ENCODE measurements around the gene PDE6A.

Gene PDE6A

GRCh38 chr5:149941795-149942194 lies 2.8 kb downstream of the PDE6A start:
- no peak overlapping the region for H3K4me3 ChIP-seq (ENCODE audit: low read depth, low read length)
- no peak for DNase-seq (ENCODE audit: low read depth)
- TF ChIP-seq CTCF (IDR thresholded peaks at IDR 0.05; ENCODE audit: low read depth, low read length, missing control alignments), result no peak

DNA sequence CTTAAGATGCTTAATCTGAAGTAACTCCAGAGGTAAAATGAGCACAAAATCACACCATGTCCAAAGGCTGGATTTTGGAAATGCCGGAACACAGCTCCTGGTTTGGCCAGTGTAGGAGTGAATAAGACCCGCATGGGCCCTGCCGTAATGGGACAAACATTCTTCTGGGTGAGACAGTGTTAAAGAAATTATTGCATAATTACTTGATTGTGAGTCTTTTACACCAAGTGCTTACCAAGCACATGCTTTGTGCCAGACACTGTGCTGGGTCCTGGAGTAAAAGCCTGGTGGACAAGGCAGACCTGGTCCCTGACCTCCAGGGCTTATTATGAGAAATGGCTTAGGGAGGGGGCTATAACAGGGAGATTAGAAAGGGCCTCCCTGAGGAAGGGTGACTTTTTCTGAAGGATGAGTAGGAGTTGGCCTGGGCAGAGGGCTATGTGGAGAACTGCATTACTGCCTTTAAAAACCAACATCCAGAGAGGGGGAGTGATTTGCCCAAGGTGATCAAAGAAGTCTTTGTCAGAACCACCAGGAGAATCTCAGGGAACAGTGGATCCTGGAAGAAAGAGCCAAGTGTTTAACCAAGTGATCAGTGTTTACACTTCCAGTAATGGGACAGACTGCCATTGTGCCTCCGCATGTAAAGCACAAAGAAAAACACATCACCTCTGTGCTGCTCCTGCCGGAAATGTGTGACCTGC lies 3.5 kb downstream of the PDE6A start:
- TF ChIP-seq CTCF (IDR thresholded peaks at IDR 0.05; ENCODE audit: low read depth, low read length, missing control alignments), result no peak
- no peak for DNase-seq (ENCODE audit: low read depth)
- no peak overlapping the region for H3K4me3 ChIP-seq (ENCODE audit: low read depth, low read length)

DNA sequence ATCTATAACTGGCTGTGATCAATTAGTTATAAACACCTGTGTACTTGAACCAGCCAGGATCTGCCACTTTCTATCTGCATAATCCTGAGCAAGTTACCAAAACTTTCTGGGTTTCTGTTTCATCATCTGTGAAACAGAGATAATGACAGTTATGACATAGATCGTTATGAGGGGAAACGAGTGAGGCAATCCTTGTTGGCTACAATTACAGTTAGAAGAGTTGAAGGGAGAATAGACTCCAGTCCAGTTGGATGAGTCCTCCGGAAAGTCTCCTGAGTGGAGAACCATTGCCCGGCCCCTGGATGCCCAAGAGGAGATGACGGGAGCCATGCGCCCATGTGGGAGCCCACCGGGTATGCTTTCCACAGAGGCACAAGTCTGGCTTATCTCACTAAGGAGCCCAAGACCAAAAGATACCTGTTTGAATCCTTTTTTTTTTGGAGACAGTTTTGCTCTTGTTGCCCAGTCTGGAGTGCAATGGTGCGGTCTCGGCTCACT lies 4.5 kb downstream of the PDE6A start:
- no peak for TF ChIP-seq CTCF (IDR thresholded peaks at IDR 0.05; ENCODE audit: low read depth, low read length, missing control alignments)
- H3K4me3 ChIP-seq (ENCODE audit: low read depth, low read length), result no peak overlapping the region
- DNase-seq (ENCODE audit: low read depth), result no peak

GRCh38 chr5:149939546-149939945 lies 5.0 kb downstream of the PDE6A start:
- TF ChIP-seq CTCF (IDR thresholded peaks at IDR 0.05; ENCODE audit: low read depth, low read length, missing control alignments), result no peak
- H3K4me3 ChIP-seq (ENCODE audit: low read depth, low read length), result no peak overlapping the region
- DNase-seq (ENCODE audit: low read depth), result no peak

GRCh38 chr5:149938791-149939358 lies 5.7 kb downstream of the PDE6A start:
- no peak for TF ChIP-seq CTCF (IDR thresholded peaks at IDR 0.05; ENCODE audit: low read depth, low read length, missing control alignments)
- no peak for DNase-seq (ENCODE audit: low read depth)
- no peak overlapping the region for H3K4me3 ChIP-seq (ENCODE audit: low read depth, low read length)

DNA sequence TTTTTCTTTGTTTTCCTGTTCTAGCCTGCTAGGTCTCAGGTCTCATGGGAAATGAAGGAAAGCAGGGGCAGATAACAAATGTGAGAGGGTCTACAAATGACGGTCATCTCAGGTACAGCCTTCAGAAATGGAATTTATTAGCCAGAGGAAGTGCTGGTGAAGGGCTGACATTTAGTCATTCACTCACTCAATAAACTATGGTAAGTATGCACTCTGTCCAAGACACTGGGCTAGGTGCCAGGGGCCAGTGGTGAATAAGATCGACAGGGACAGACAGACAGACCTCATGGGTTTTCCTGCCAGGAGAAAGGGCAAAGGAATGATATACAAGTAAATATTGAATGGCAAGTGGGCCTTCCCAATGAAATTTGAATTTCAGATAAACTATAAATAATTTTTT lies 6.3 kb downstream of the PDE6A start:
- no peak for DNase-seq (ENCODE audit: low read depth)
- TF ChIP-seq CTCF (IDR thresholded peaks at IDR 0.05; ENCODE audit: low read depth, low read length, missing control alignments), result no peak
- no peak overlapping the region for H3K4me3 ChIP-seq (ENCODE audit: low read depth, low read length)

GRCh38 chr5:149937610-149938009 lies 7.0 kb downstream of the PDE6A start:
- no peak for TF ChIP-seq CTCF (IDR thresholded peaks at IDR 0.05; ENCODE audit: low read depth, low read length, missing control alignments)
- no peak overlapping the region for H3K4me3 ChIP-seq (ENCODE audit: low read depth, low read length)
- DNase-seq (ENCODE audit: low read depth), result no peak
